PC-3 (cell line): ENCODE data around the gene SWT1. TPM values are rescaled to one million over a fixed set of nuclear protein-coding genes. Genes with fewer than 3 reads are reported as not detected.

ENCODE experiments used
- ATAC-seq: fragments of 200-7000 bp; cut with Tn5 transposase; 2 replicates; pipeline ENCODE4 v1.9.1; 2020; ENCODE audit warnings: mild to moderate bottlenecking, moderate library complexity
- BruUV-seq: library from RNA; stranded (reverse); fragments of 400-500 nt; replicated peaks from 2 replicates; lab custom pipeline; 2021; lab: Mats Ljungman, UMichigan
- CTCF ChIA-PET: fragments of 300-600 bp; sonication (Branson Sonifier 250); formaldehyde crosslinking; loops from one replicate; lab custom pipeline; 2022; ENCODE audit warnings: antibody characterized with exemption; lab: Charles Lee
- POLR2A ChIA-PET: fragments of 300-600 bp; sonication (Branson Sonifier 250); formaldehyde crosslinking; loops from one replicate; lab custom pipeline; 2022; ENCODE audit warnings: antibody characterized with exemption; ENCODE audit not compliant: unreplicated experiment; lab: Charles Lee
- DNase-seq: peaks from one replicate; pipeline ENCODE4 v3.0.0-alpha.2; 2015
- H2AFZ ChIP-seq: fragments of 300-600 bp; sonication (generic); 2 replicates; pipeline ENCODE4 v1.6.0; 2016; ENCODE audit warnings: antibody characterized with exemption, low read length
- H3F3A ChIP-seq: fragments of 300-600 bp; sonication (generic); one replicate; pipeline ENCODE4 v1.6.0; 2017; ENCODE audit warnings: antibody characterized with exemption, low read length, control low read depth, mild to moderate bottlenecking; ENCODE audit not compliant: unreplicated experiment
- H3K27ac ChIP-seq: fragments of 300-600 bp; sonication (generic); 2 replicates; pipeline ENCODE4 v1.5.1; 2016; ENCODE audit warnings: mild to moderate bottlenecking, low read length
- H3K27me3 ChIP-seq: fragments of 300-600 bp; sonication (generic); 2 replicates; pipeline ENCODE4 v1.6.1; 2016; ENCODE audit warnings: low read length, mixed read lengths
- H3K36me3 ChIP-seq: fragments of 300-600 bp; sonication (generic); 2 replicates; pipeline ENCODE4 v1.6.1; 2016; ENCODE audit warnings: low read depth, mixed run types, low read length, mixed read lengths
- H3K4me1 ChIP-seq: fragments of 300-600 bp; sonication (generic); 2 replicates; pipeline ENCODE4 v1.5.1; 2016; ENCODE audit warnings: low read length; ENCODE audit not compliant: insufficient read depth
- H3K4me2 ChIP-seq: fragments of 300-600 bp; sonication (generic); 2 replicates; pipeline ENCODE4 v1.6.0; 2016; ENCODE audit warnings: low read length
- H3K4me3 ChIP-seq: fragments of 300-600 bp; sonication (generic); 2 replicates; pipeline ENCODE4 v1.5.1; 2016; ENCODE audit warnings: mild to moderate bottlenecking, low read length, mixed read lengths
- H3K79me2 ChIP-seq: fragments of 300-600 bp; sonication (generic); 2 replicates; pipeline ENCODE4 v1.6.1; 2017; ENCODE audit warnings: low read length, mixed read lengths
- H3K9ac ChIP-seq: fragments of 300-600 bp; sonication (generic); 2 replicates; pipeline ENCODE4 v1.6.0; 2016; ENCODE audit warnings: mild to moderate bottlenecking, low read length
- H3K9me2 ChIP-seq: fragments of 300-600 bp; sonication (generic); replicated peaks from 2 replicates; pipeline ENCODE4 v1.6.1; 2016; ENCODE audit warnings: mixed run types, low read length, mixed read lengths
- H3K9me3 ChIP-seq: fragments of 300-600 bp; sonication (generic); 2 replicates; pipeline ENCODE4 v1.6.1; 2016; ENCODE audit warnings: low read length, mixed read lengths
- H4K20me1 ChIP-seq: fragments of 300-600 bp; sonication (generic); 2 replicates; pipeline ENCODE4 v1.6.1; 2016; ENCODE audit warnings: low read length, mixed read lengths
- EZH2 ChIP-seq: fragments of 300-600 bp; sonication (generic); IDR thresholded peaks from one replicate; pipeline ENCODE4 v1.6.1; 2017; ENCODE audit warnings: antibody characterized with exemption, mild to moderate bottlenecking, low read length; ENCODE audit not compliant: unreplicated experiment
- EZH2phosphoT487 ChIP-seq: fragments of 300-600 bp; sonication (generic); IDR thresholded peaks from 2 replicates; pipeline ENCODE4 v1.6.1; 2018; ENCODE audit warnings: mild to moderate bottlenecking, antibody characterized with exemption, low read length, borderline replicate concordance
- intact Hi-C: fragments of 100-400 bp; cut with micrococcal nuclease; formaldehyde crosslinking; loops from 2 replicates; pipeline ENCODE4 v1.9.0; 2023
- total RNA-seq: library from RNA; depleted of rRNA; stranded (reverse); fragments of >200 nt; gene quantifications from 2 replicates; pipeline ENCODE4 v1.2.3, GENCODE V29; 2014
- TF ChIP-seq, protein P1 (sequence below): fragments of 300-600 bp; sonication (generic); conservative IDR thresholded peaks from 2 replicates; pipeline ENCODE4 v1.5.1; 2017; ENCODE audit warnings: antibody characterized with exemption, low read depth, mild to moderate bottlenecking, low read length

Gene SWT1
- total RNA-seq, 1 experiment from 2014 or later: 0.69 TPM

GRCh38 chr1:185144233-185144632 is 12.7 kb upstream of the SWT1 start:
- DNase-seq (peak; percentile 28), ATAC-seq (peak; percentile 20; the same call in 1 of the 2 replicates)
- Histone ChIP-seq H3K9me2 (no peaks in the 10 kb centered on the region), H2AFZ (no peak overlapping the region), H3K4me2 (no peak overlapping the region), H3K4me1 (no peaks in the 10 kb centered on the region), H3F3A (no peaks in the 10 kb centered on the region), H3K9me3 (no peaks in the 10 kb centered on the region), H3K36me3 (no peaks in the 10 kb centered on the region), H3K27ac (no peak overlapping the region), H3K4me3 (no peak overlapping the region), H3K79me2 (no peaks in the 10 kb centered on the region), H3K9ac (no peak overlapping the region), H3K27me3 (no peaks in the 10 kb centered on the region), H4K20me1 (no peaks in the 10 kb centered on the region)
- ChIA-PET POLR2A (no interaction called here), CTCF (no interaction called here)
- intact Hi-C loops: no loop called here
- BruUV-seq: no TSS peak
- TF ChIP-seq, protein P1, sequence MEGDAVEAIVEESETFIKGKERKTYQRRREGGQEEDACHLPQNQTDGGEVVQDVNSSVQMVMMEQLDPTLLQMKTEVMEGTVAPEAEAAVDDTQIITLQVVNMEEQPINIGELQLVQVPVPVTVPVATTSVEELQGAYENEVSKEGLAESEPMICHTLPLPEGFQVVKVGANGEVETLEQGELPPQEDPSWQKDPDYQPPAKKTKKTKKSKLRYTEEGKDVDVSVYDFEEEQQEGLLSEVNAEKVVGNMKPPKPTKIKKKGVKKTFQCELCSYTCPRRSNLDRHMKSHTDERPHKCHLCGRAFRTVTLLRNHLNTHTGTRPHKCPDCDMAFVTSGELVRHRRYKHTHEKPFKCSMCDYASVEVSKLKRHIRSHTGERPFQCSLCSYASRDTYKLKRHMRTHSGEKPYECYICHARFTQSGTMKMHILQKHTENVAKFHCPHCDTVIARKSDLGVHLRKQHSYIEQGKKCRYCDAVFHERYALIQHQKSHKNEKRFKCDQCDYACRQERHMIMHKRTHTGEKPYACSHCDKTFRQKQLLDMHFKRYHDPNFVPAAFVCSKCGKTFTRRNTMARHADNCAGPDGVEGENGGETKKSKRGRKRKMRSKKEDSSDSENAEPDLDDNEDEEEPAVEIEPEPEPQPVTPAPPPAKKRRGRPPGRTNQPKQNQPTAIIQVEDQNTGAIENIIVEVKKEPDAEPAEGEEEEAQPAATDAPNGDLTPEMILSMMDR: no peak
- TF ChIP-seq EZH2phosphoT487 (no peak), EZH2 (no peak)

- Histone ChIP-seq H3K9ac (no peak overlapping the region), H3K36me3 (no peaks in the 10 kb centered on the region), H3K4me3 (no peak overlapping the region), H3K9me2 (no peaks in the 10 kb centered on the region), H3K4me2 (no peak overlapping the region), H3K79me2 (peaks cover 16% of the 10 kb centered on the region), H3K27me3 (no peaks in the 10 kb centered on the region), H4K20me1 (no peaks in the 10 kb centered on the region), H3K27ac (no peak overlapping the region), H3F3A (no peaks in the 10 kb centered on the region), H3K9me3 (no peaks in the 10 kb centered on the region), H3K4me1 (peaks cover 12% of the 10 kb centered on the region), H2AFZ (no peak overlapping the region)
- ATAC-seq (no peak), DNase-seq (no peak)
- TF ChIP-seq EZH2phosphoT487 (no peak), EZH2 (no peak)
- TF ChIP-seq, protein P1: no peak
- ChIA-PET CTCF (no interaction called here), POLR2A (no interaction called here)
- BruUV-seq: no TSS peak
- intact Hi-C loops: no loop called here
Observed at GRCh38 chr1:185151215-185151614, 5.8 kb upstream of the SWT1 start.

- H3K9ac ChIP-seq: no peak overlapping the region
- H3K79me2 ChIP-seq: peaks cover 19% of the 10 kb centered on the region
- intact Hi-C loops: no loop called here
- H3K27me3 ChIP-seq: no peaks in the 10 kb centered on the region
- no peak overlapping the region for H2AFZ ChIP-seq
- no peak overlapping the region for H3K27ac ChIP-seq
- H4K20me1 ChIP-seq: no peaks in the 10 kb centered on the region
- H3K9me3 ChIP-seq: no peaks in the 10 kb centered on the region
- no peak for ATAC-seq
- no peaks in the 10 kb centered on the region for H3K36me3 ChIP-seq
- no peak for TF ChIP-seq EZH2
- TF ChIP-seq, protein P1: no peak
- no peak for TF ChIP-seq EZH2phosphoT487
- no peaks in the 10 kb centered on the region for H3F3A ChIP-seq
- ChIA-PET CTCF (no interaction called here), POLR2A (interaction anchor here (0.6 kb wide), 1 partner anchor 10 kb away, joined by 7 read pairs; no protein-coding TSS in a partner anchor)
- H3K4me3 ChIP-seq: no peak overlapping the region
- DNase-seq: no peak
- BruUV-seq: no TSS peak
- peaks cover 12% of the 10 kb centered on the region for H3K4me1 ChIP-seq
- no peaks in the 10 kb centered on the region for H3K9me2 ChIP-seq
- H3K4me2 ChIP-seq: no peak overlapping the region
Observed at GRCh38 chr1:185152187-185152767, 4.7 kb upstream of the SWT1 start.
